Measurements from ENCODE around the gene MLLT1.

Gene MLLT1

DNA sequence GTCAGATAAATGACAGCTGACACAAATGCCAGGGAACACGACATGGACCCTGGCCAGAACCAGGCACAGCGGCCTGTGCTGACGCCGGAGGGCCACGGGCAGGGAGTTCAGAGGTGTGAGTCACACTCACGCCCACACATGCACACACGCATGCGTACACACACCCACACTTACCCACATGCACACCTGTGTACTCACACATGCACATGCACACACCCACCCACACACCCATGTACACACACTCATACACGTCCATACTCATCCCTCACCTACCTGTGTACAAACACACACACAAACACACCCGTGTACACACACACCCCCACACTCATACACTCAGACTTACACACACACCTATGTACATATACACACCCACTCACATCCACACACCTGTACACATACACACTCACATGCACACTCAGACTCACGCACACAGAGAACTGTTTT, 40.4 kb downstream of the MLLT1 start:
- in situ Hi-C loops (cut with MboI; ENCODE audit: low pct_unique_long_range_greater_than_20kb, low sequenced_read_pairs) = no loop called here
- DNase-seq = no peak

- in situ Hi-C loops (cut with MboI; ENCODE audit: low pct_unique_long_range_greater_than_20kb, low sequenced_read_pairs) = no loop called here
- DNase-seq = no peak
These were observed 41.0 kb downstream of the MLLT1 start for GRCh38 chr19:6238643-6239281.

GRCh38 chr19:6238256-6238642, 41.5 kb downstream of the MLLT1 start:
- in situ Hi-C loops (cut with MboI; ENCODE audit: low pct_unique_long_range_greater_than_20kb, low sequenced_read_pairs) = no loop called here
- peak; percentile 72 for DNase-seq

DNA sequence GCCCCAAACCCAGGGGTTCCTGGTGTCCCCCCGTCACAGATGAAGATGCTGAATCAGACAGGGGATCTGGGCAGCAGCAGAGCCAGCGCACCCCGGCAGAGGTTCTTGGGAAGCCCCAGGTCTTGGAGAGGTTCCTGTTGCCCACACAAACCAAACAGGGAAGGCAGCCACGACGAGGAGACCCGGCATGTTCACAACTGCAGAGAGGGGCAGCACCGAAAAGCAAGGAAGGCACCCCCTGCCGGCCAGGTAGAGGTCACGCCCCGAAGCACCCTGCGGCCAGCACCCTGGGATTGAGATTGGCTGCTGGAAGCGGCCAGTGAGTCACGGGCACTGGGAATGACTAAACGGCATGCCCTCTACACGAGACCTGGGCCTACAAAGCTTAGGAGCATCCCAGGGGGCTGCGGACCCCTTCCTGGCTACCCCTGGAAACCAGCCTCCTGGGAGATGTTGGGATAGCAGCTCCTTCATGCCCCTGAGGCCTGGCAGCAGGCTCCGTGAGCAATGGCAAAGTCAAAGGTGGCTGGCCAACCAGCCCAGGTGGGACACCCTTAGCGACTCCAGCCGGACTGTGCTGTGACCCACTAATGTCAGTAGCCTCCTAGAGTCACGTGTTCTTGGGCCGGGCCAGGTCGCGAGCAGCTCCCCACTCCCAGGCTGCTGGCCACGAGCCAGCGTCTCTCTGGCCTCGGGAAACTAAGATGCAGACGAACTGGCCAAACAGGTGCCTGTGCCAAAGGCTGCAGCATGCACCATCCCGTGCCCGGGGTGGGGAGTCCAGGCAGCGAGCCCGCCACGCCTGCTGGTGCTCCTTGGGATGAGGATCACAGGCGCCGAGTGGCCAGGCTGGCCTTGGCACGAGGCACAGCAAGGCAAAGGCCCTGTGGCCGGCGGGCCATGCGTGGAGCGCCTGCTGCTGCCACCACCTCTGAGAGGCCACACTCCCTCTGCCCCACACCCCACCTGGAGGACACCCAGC, 43.2 kb downstream of the MLLT1 start:
- in situ Hi-C loops (cut with MboI; ENCODE audit: low pct_unique_long_range_greater_than_20kb, low sequenced_read_pairs) = no loop called here
- DNase-seq = no peak

DNA sequence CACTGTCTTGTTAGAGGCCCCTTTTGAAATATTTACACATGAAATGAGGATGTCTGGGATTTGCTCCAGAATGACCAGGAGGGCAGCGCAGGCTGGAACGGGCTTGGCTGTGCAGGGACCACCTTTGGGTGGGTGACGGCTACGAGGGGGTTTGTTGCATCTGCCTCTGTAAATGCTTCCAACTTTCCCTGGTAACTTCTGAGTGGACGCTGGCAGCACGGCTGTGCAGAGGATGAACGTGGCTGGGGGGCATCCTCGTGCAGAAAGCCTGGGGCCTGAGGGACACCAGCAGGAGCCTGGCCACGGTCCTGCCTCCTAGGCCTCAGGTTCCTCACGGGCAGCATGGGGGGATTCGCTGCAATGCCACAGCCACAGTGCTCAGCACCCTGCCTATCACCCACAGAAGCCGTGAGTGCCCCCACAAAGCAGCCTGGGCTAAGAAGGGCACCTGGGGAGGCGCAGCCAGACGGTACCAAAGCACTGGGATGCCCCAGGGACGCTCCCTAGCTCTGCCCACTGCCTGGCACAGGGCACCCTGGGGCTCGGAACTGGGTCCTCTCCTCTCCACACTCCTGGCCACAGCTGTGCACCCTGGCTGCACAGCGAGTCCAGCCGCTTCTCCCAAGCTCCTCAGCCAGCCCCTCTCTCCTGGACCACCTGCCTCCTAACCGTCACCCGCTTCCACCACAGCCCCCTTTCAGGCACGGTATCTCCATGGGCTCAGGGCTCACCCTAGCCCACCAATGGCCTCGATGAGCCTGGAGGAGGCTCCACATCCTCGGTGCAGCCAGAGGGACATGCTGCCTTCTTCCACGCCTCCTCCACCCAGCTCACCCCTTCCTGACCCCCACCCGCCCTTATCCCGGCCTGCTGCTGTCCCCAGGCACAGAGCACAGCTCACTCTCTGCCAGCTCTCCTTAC, 44.5 kb downstream of the MLLT1 start:
- in situ Hi-C loops (cut with MboI; ENCODE audit: low pct_unique_long_range_greater_than_20kb, low sequenced_read_pairs) = no loop called here
- no peak for DNase-seq

DNA sequence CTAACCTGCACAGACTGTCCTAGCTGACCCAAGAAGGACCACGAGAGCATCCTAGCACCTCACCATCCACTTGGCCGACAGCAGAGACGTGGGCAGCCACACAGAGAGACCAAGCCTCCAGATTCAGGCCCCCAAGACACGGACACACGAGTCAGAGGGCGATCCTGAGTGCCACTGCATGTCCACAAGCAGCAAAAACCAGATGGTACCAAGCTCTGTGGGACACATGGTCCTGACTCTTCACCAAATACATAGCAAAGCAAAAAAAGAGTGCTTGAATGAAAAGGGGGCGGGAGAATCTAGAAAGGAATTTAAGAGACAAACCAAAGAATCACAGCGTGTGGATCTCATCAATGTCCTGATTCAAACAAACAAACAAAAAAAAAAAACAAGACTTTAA, 45.2 kb downstream of the MLLT1 start:
- no peak for DNase-seq
- in situ Hi-C loops (cut with MboI; ENCODE audit: low pct_unique_long_range_greater_than_20kb, low sequenced_read_pairs) = no loop called here

DNA sequence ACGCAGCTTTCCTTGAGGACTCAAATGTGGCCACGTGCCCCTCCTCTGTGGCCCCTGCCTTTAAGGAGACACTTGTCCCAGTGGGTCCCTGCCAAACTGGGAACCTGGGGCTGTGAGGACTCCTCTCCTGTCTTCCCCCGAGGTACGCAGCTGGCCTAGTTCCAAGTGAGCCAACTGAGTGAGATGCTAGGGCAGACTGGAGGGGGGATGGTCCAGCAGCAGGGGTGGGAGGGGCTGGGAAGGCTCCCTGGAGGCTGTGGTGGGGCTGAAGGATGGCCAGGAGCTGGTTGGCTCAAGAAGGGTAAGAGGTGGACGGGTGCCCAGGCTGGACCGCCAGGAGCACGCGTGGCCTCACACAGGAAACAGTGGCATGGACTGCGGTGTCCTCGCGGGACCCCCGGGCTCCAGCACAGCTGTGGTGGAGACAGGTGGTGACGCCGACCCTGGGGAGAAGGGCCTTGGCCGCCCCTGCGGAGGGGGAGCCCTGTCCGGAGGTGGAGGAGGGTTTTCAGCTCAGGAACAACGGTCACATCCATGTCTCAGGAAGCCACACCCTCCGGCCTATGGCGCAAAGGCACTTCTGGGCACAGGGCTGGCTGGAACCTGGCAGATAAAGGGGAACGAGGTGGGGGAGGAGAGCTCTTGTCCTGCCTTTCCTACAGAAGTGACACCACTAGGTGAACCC, 45.8 kb downstream of the MLLT1 start:
- peak; percentile 62 for DNase-seq
- in situ Hi-C loops (cut with MboI; ENCODE audit: low pct_unique_long_range_greater_than_20kb, low sequenced_read_pairs) = no loop called here

DNA sequence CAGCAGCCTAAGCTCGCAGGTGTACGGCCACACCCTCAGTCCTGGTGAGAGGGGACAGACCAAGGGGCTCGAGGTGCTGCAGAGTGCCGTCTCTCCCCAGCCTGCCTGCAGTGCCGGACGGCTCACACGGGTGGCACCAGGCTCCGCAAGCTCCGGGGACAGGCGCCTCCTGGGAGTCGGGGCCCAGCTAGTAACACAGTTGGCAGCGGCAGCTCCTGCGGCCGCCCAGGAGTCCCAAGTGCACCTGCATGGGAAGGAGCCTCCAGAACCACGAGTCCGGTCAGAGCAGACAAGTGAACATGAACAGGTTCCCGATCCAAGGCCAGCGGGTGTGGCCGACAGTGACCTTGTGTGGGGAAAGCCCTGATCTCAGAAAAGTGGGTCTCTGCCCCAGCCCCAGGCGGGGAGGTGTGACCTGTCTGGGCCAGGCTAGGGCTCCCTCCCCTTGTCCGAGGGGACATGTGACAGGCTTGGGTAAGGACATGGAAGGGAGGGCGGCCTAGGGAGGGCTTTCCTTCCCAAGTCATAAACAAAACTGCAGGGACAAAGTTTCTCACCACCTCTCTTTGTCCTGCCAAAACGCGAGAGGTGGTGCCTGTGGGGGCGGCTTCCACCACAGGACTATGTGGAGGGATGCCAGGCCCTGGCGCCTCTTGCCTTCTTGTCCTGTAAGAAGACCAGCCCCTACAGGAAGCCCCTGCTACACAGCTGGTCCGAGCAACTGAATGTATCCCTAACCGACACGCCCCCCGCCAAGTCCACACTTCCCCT, 46.5 kb downstream of the MLLT1 start:
- DNase-seq = no peak
- in situ Hi-C loops (cut with MboI; ENCODE audit: low pct_unique_long_range_greater_than_20kb, low sequenced_read_pairs) = no loop called here

GRCh38 chr19:6232601-6233055, 47.1 kb downstream of the MLLT1 start:
- in situ Hi-C loops (cut with MboI; ENCODE audit: low pct_unique_long_range_greater_than_20kb, low sequenced_read_pairs) = no loop called here
- DNase-seq = no peak

DNA sequence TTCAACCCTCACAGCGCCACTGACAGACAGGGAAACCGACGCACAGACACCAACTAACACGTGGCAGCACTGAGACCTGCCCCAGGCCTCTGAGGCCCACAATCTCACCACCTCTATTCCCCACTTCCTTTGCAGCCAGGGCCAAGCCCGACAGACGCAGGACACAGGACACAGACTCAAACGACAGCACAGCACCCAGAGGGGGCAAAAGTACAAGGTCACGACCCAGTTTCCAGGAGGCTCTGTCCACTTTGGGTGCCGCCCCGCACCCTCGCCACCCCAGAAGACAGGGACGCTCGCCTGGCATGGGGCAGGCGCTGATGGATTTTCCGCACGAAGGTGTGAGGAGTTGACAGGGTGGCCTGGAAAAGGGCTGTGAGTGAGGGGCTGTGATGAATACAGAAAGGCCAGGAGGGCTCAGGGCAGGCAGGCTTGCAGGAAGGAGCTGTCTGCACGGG, 48.8 kb downstream of the MLLT1 start:
- in situ Hi-C loops (cut with MboI; ENCODE audit: low pct_unique_long_range_greater_than_20kb, low sequenced_read_pairs) = no loop called here
- no peak for DNase-seq

GRCh38 chr19:6229951-6230712, 49.6 kb downstream of the MLLT1 start:
- in situ Hi-C loops (cut with MboI; ENCODE audit: low pct_unique_long_range_greater_than_20kb, low sequenced_read_pairs) = no loop called here
- DNase-seq = no peak

- in situ Hi-C loops (cut with MboI; ENCODE audit: low pct_unique_long_range_greater_than_20kb, low sequenced_read_pairs) = no loop called here
- DNase-seq = no peak
These were observed 50.4 kb downstream of the MLLT1 start for GRCh38 chr19:6229216-6229913.

DNA sequence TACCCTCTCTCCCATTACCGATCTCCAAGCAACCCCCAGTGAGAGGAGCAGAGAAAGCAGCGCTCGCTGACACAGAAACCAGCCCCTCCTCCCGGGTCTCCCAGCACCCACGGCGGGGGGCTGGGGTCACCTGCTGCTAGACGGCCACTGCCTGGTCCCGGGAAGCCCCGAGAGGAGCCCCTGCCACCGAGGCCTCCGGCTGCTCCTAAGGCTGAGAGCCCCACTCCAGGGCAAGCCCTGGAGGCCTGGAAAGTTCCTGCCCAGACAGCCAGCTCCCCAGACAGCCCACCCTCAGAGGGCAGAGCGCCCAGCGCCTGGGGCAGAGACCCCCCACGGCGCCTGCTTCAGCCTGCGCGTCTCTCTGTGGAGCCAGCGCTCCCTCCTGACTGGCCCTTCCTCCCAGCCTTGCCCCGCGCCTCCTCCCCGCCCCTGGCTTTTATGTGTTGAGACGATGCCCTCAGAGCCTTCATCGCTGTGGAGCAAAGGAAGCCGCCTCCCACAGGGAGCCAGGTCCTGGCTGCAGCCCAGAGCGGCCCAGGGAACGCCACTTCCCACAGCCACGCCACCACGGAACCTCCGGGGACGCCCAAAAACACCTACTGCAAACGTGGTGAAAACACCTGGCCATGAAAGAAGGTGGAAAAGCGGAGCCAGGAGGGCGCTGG, 51.1 kb downstream of the MLLT1 start:
- in situ Hi-C loops (cut with MboI; ENCODE audit: low pct_unique_long_range_greater_than_20kb, low sequenced_read_pairs) = no loop called here
- DNase-seq = no peak

DNA sequence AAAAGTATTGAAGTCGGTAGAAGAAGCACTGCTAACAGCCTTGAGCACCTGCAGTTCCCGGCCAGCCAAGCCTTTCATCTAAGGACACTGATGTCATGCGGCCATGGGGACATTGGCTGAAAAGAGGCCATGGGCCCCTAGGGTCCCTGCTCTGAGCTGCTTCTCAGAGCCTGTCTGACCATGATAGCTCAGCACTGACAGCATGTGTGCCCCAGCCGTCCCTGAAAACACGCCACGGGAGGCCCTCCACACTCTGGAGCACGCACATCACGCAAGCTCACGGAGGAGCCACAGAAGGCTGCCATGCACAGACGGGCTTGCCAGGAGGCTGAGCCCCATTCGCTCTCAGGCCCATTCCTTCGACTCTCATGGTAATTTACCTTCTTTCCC, 51.8 kb downstream of the MLLT1 start:
- DNase-seq = no peak
- in situ Hi-C loops (cut with MboI; ENCODE audit: low pct_unique_long_range_greater_than_20kb, low sequenced_read_pairs) = no loop called here

- no peak for DNase-seq
- in situ Hi-C loops (cut with MboI; ENCODE audit: low pct_unique_long_range_greater_than_20kb, low sequenced_read_pairs) = no loop called here
These were observed 52.4 kb downstream of the MLLT1 start for GRCh38 chr19:6227156-6227935.

Measured in KBM-7 (cell line).